Prostate gland (tissue), 2 donors: Measurements from ENCODE around the gene TUBB3.

Source experiments
- POLR2A ChIP-seq: fragments of 450-650 bp; IDR thresholded peaks from one replicate; pipeline ENCODE4 v1.6.1; 2016; ENCODE audit warnings: antibody characterized with exemption, mild to moderate bottlenecking
- TF ChIP-seq, protein P1 (sequence below), 4 experiments: fragments of 200-600 bp in 2 of 4; fragments of 450-650 bp in 2 of 4; sonication (generic) in 2 of 4; IDR thresholded peaks; 1 replicate in 3 of 4; 2 replicates in 1 of 4; pipeline ENCODE4 v1.5.1; 2016 to 2019; ENCODE audit warnings: antibody characterized with exemption in 4 of 4, mild to moderate bottlenecking in 2 of 4, moderate library complexity in 2 of 4

DNA sequence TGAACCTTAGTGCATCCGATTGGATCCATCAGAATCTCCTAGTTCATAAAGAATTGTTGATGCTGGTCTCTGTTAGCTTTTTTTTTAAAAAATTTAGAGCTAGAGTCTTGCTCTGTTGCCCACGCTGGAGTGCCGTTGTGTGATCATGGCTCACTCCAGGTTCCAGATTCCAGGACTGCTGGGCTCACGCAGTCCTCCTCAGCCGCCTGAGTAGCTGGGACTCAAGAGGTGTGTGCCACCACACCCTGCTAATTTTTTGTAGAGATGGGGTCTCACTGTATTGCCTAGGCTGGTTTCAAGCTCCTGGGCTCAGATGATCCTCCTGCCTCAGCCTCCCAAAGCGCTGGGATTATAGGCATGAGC is 41.8 kb upstream of the TUBB3 start:
- TF ChIP-seq, protein P1, sequence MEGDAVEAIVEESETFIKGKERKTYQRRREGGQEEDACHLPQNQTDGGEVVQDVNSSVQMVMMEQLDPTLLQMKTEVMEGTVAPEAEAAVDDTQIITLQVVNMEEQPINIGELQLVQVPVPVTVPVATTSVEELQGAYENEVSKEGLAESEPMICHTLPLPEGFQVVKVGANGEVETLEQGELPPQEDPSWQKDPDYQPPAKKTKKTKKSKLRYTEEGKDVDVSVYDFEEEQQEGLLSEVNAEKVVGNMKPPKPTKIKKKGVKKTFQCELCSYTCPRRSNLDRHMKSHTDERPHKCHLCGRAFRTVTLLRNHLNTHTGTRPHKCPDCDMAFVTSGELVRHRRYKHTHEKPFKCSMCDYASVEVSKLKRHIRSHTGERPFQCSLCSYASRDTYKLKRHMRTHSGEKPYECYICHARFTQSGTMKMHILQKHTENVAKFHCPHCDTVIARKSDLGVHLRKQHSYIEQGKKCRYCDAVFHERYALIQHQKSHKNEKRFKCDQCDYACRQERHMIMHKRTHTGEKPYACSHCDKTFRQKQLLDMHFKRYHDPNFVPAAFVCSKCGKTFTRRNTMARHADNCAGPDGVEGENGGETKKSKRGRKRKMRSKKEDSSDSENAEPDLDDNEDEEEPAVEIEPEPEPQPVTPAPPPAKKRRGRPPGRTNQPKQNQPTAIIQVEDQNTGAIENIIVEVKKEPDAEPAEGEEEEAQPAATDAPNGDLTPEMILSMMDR (IDR thresholded peaks at IDR 0.05): no peak
- no peak for TF ChIP-seq POLR2A
